Stimulated activated CD8-positive, alpha-beta memory T cell treated with anti-CD3 and anti-CD28 coated beads, Interleukin-15, amount 100 ng/mL, for 1 hour (primary cell): ENCODE measurements around the gene GTF2IRD1.
"Not testable (repeated sequence)": the region's sequence is repeated elsewhere in the genome, so short reads cannot be mapped to it uniquely, and the experiment has no call there.

ENCODE experiments used
- DNase-seq: peaks from one replicate; pipeline ENCODE4 v3.0.0-alpha.2; 2020; ENCODE audit warnings: low read depth

Gene GTF2IRD1

GRCh38 chr7:74515276-74515675 lies 61.6 kb downstream of the GTF2IRD1 start:
- DNase-seq, result no peak

- no peak for DNase-seq
Measured at GRCh38 chr7:74516214-74516613, 62.5 kb downstream of the GTF2IRD1 start.

GRCh38 chr7:74518041-74518440 lies 64.3 kb downstream of the GTF2IRD1 start:
- no peak for DNase-seq

GRCh38 chr7:74518654-74519053 lies 64.9 kb downstream of the GTF2IRD1 start:
- no peak for DNase-seq

- no peak for DNase-seq
Measured at GRCh38 chr7:74519395-74519794, 65.7 kb downstream of the GTF2IRD1 start.

- DNase-seq, result no peak
Measured at GRCh38 chr7:74521855-74522254, 68.1 kb downstream of the GTF2IRD1 start.

- DNase-seq, result no peak
Measured at GRCh38 chr7:74522281-74522905, 68.7 kb downstream of the GTF2IRD1 start.

- no peak for DNase-seq
Measured at GRCh38 chr7:74523015-74523414, 69.3 kb downstream of the GTF2IRD1 start.

GRCh38 chr7:74525140-74525539 lies 71.4 kb downstream of the GTF2IRD1 start:
- no peak for DNase-seq

GRCh38 chr7:74525881-74526280 lies 72.2 kb downstream of the GTF2IRD1 start:
- no peak for DNase-seq

- DNase-seq, result no peak
Measured at GRCh38 chr7:74526780-74527179, 73.1 kb downstream of the GTF2IRD1 start.

GRCh38 chr7:74527842-74528241 lies 74.1 kb downstream of the GTF2IRD1 start:
- no peak for DNase-seq

GRCh38 chr7:74528773-74529172 lies 75.1 kb downstream of the GTF2IRD1 start:
- not testable (repeated sequence) for DNase-seq

- DNase-seq, result no peak
Measured at GRCh38 chr7:74535951-74536356, 82.2 kb downstream of the GTF2IRD1 start.

- DNase-seq, result not testable (repeated sequence)
Measured at GRCh38 chr7:74541937-74542336, 88.2 kb downstream of the GTF2IRD1 start.

- DNase-seq, result no peak
Measured at GRCh38 chr7:74542558-74543117, 88.9 kb downstream of the GTF2IRD1 start.

- DNase-seq, result no peak
Measured at GRCh38 chr7:74544706-74545469, 91.2 kb downstream of the GTF2IRD1 start.

- no peak for DNase-seq
Measured at GRCh38 chr7:74545921-74546320, 92.2 kb downstream of the GTF2IRD1 start.

- not testable (repeated sequence) for DNase-seq
Measured at GRCh38 chr7:74553596-74554012, 99.9 kb downstream of the GTF2IRD1 start.

GRCh38 chr7:74554178-74554577 lies 100.5 kb downstream of the GTF2IRD1 start:
- DNase-seq, result no peak

GRCh38 chr7:74560086-74560719 lies 106.5 kb downstream of the GTF2IRD1 start:
- DNase-seq, result no peak

GRCh38 chr7:74561898-74562613 lies 108.3 kb downstream of the GTF2IRD1 start:
- no peak for DNase-seq
